AG10803 (cell line): ENCODE measurements around the gene RFX4.

ENCODE experiments used
- DNase-seq: peaks from one replicate; pipeline ENCODE4 v3.0.0; 2010; ENCODE audit warnings: low read depth
- H3K4me3 ChIP-seq: 2 replicates; pipeline ENCODE4 v1.5.1; 2011; ENCODE audit warnings: mild to moderate bottlenecking, low read length, control low read depth
- CTCF ChIP-seq: conservative IDR thresholded peaks from 2 replicates; pipeline ENCODE4 v1.5.1; 2011; ENCODE audit warnings: mild to moderate bottlenecking, low read length, control low read depth, inconsistent platforms

Gene RFX4

GRCh38 chr12:106576848-106577247 lies 6.0 kb upstream of the RFX4 start:
- H3K4me3 ChIP-seq, result no peak overlapping the region
- DNase-seq, result no peak
- no peak for TF ChIP-seq CTCF

GRCh38 chr12:106580671-106581508 lies 1.9 kb upstream of the RFX4 start:
- H3K4me3 ChIP-seq, result no peak overlapping the region
- no peak for DNase-seq
- no peak for TF ChIP-seq CTCF

GRCh38 chr12:106581543-106582248 lies 1.1 kb upstream of the RFX4 start:
- H3K4me3 ChIP-seq, result no peak overlapping the region
- no peak for DNase-seq
- no peak for TF ChIP-seq CTCF

- no peak for TF ChIP-seq CTCF
- no peak overlapping the region for H3K4me3 ChIP-seq
- DNase-seq, result no peak
Observed at GRCh38 chr12:106582249-106582591, 584 bp upstream of the RFX4 start.

- no peak for TF ChIP-seq CTCF
- peak overlapping the region; percentile 40 for H3K4me3 ChIP-seq
- DNase-seq, result peak; percentile 21
Observed at GRCh38 chr12:106583242-106584103, 669 bp downstream of the RFX4 start.

- TF ChIP-seq CTCF, result no peak
- no peak overlapping the region for H3K4me3 ChIP-seq
- DNase-seq, result no peak
Observed at GRCh38 chr12:106584104-106585064, 1.6 kb downstream of the RFX4 start.
